DLD1 (cell line): ENCODE measurements around the gene USP2.

Experiments
- in situ Hi-C: cut with HindIII; loops from 2 replicates; pipeline ENCODE4 v1.10.0; 2017; ENCODE audit warnings: low sequenced_read_pairs

USP2 gene

DNA sequence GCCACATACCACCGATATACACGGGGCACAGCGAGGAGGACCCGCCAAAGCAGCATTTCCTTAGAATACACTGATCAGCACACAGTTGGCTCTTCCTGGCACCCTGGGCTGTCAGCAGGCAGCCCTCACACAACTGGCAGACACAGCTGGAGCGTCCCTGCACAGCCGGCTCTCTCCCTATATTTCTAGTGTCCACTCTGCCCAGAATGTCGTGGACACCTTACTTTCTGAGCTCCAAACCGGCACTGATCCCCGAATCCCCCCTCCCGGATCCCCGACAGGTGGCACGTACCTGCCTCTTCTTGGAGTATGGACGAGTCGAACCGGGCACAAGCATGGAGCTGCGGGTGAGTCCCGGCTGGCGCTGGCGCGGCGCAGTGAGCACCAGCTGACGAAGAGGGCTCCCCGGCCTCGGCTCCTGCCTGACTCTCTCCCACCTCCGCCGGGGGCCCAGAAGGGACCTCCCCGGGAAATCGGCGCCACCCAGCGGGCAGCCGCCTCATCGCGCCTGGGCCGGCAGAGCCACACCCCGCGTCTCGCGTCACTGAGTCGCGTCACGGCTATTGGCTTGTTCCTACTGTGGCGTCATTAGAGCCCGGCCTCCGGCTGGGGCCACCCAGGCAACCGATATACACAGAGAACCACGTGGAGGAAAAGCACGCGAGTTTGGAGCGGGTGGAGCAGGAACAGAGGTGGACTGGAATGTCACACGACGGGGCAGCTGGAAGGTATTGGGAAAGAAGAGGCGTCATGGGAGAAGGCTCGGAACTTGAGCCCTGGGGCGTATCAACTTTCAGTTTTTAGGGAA is at the start of gene USP2:
Gene USP2, minus strand, starts transcription at position 510 of the 808 bp plus-strand sequence. CDS start 8,210 bp downstream, outside the sequence.
- in situ Hi-C loops: no loop called here

DNA sequence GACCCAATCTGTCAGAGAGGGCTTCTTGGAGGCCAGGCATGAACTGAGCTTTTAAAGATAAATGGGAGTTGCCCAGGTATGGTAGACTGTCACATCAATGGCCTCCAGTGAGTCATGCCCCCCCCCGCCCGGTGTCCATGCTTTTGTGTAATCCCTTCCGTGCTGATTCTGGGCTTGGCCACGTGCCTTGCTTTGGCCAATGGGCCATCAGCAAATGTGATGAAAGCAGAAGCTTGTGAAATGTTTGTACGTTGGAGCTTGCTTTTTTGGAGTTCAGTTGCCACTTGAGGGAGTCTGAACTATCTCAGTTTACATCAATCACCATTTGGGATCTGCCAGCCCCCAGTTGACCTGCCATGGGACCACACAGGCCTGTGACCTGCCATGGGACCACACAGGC is 45.8 kb upstream of the USP2 start:
- in situ Hi-C loops: no loop called here

- in situ Hi-C loops: no loop called here
These were observed 44.7 kb upstream of the USP2 start for GRCh38 chr11:119426142-119426541.

DNA sequence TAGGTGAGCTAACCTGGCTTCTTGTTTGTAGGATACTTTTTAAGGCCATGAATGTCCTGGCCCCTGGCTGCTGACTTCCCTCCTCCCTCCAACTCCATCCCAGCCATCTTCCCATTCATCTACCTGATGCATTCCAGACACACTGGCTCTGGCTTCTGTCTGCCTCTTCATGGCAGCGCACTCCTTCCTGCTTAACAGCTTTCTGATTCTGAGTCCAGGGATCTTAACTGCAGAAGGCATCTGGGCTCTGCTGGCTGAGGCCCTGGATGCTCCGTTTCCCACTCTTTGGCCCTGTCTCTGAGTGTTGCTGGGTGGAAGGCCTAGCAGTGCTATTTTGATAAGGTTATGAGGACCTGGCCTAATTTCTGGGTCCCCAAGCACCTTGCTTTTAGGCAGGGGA is 43.3 kb upstream of the USP2 start:
- in situ Hi-C loops: no loop called here

GRCh38 chr11:119424276-119424675 is 42.8 kb upstream of the USP2 start:
- in situ Hi-C loops: no loop called here

- in situ Hi-C loops: no loop called here
These were observed 42.2 kb upstream of the USP2 start for GRCh38 chr11:119423509-119424254.

- in situ Hi-C loops: no loop called here
These were observed 41.5 kb upstream of the USP2 start, which contains the start of gene THY1 for GRCh38 chr11:119422809-119423508. Gene THY1 (minus strand): TSS chr11:119423172. CDS start chr11:119420905, 2,267 bp downstream.

DNA sequence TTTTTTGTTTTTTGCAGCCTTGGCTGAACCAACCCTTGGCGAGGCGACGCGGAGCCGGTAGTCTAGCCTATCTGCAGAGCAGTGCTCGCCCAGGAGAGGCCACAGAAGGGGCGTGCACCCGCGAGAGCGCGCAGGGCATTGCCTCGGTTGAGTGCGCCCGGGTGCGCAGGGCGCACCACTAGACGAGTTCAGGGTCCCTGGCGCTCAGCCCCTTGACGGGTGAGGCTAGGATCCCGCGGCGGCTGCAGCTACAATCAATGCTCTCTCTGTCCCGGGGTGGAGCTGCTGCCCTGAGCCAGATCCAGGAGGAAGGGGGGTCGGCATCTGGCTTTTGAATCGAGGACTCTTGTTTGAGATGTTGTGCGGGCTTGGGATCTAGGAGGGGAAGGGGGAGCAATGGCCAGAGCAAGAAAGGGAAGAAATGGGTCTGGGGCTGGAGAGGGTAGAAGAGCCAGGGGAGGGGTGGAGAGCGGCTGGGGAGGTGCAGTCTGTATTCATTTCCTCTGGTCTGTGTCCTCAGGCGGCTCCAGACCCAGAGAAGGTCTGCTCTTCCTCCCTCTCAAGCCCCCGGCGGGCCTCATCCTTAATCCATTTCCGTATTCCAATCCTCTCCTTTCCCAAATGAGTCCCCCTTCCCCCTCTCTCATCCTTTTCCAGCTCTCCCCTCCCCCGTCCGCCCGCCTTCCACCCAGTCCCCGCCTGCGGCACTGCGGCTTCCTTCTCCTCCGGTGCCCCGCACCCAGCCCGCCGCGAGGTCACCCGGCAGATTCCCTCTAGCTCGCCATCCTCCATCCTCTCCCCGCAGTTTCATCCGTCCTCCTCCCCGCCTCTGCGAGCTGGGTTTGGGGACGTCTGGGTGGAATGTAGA is 40.7 kb upstream of the USP2 start:
- in situ Hi-C loops: no loop called here

DNA sequence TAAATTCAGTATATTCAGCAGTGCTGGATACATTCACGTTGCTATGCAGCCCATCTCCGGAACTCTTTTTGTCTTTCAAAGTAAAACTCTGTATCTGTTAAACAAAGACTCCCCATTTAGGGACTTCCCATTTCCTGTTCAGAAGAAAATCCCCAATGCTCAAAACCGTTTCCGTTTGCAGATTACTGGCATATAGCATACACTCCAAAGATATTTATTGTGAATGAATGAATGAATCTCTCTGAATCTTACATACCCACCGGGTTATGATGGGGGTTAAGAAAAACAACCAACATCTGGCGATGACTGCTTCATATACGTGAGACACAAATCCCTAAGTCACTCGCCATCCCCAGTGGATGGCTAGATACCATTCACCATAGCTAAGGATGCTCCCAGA is 39.9 kb upstream of the USP2 start:
- in situ Hi-C loops: no loop called here

GRCh38 chr11:119420631-119421030 is 39.1 kb upstream of the USP2 start:
- in situ Hi-C loops: no loop called here

DNA sequence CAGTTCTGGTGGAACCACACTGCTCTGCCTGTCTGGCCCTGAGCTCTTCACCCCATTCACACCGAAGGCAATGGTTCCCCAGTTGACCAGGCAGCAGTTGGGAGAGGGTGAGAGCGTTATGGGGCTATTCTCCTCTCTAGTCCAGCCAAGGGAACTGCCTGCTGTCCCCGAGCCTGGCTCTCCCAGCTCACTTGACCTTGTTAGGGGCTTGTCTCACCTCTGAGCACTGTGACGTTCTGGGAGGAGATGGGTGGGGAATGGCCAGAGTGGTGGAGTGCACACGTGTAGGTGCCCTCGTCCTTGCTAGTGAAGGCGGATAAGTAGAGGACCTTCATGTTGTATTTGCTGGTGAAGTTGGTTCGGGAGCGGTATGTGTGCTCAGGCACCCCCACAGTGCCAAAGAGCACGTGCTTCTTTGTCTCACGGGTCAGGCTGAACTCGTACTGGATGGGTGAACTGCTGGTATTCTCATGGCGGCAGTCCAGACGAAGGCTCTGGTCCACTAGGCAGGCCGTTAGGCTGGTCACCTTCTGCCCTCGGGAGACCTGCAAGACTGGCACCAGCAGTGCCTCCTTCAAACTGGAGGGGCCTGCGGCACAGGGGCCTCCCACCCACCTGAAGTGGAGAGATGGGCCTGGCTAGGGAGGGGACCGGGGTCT is 38.5 kb upstream of the USP2 start:
- in situ Hi-C loops: no loop called here

GRCh38 chr11:119419246-119419645 is 37.8 kb upstream of the USP2 start:
- in situ Hi-C loops: no loop called here

GRCh38 chr11:119418759-119419158 is 37.3 kb upstream of the USP2 start:
- in situ Hi-C loops: no loop called here

DNA sequence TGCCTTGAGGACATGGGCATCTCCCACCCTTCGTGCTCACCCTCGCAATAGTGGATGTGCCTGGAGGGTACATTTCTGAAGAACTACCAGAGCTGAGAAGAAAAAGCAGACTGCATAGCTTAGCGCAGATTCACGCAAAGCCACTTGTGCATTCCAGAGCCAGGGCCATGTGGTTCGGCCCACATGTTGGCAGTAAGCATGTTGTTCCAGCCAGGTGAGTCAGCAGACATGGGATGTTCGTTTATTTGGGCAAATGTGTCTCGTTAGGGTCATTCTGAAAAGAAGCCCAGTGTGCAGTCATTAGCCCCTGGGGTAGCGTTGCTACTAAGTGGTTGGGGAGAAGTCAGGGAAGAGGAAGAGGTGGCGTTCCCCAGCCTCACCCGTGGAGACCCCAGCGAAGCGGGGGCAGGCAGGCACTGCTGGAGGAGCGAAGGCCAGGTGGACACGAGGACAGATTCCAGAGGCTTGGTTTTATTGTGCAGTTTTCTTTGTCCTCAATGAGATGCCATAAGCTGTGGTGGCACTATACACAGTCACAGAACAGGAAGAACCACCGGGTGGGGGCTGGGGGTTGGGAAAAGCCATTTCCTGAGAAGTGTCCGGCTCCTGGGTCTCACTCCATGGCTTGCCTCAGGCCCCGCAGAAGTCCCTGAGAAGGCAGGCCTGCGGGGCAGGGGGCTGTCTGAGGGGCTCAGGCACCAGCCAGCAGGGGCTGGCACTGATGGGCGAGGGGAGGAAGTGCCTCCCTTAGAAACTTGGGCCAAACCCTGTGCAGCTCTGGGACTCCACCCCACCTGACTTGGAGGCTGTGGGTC is 36.4 kb upstream of the USP2 start:
- in situ Hi-C loops: no loop called here

DNA sequence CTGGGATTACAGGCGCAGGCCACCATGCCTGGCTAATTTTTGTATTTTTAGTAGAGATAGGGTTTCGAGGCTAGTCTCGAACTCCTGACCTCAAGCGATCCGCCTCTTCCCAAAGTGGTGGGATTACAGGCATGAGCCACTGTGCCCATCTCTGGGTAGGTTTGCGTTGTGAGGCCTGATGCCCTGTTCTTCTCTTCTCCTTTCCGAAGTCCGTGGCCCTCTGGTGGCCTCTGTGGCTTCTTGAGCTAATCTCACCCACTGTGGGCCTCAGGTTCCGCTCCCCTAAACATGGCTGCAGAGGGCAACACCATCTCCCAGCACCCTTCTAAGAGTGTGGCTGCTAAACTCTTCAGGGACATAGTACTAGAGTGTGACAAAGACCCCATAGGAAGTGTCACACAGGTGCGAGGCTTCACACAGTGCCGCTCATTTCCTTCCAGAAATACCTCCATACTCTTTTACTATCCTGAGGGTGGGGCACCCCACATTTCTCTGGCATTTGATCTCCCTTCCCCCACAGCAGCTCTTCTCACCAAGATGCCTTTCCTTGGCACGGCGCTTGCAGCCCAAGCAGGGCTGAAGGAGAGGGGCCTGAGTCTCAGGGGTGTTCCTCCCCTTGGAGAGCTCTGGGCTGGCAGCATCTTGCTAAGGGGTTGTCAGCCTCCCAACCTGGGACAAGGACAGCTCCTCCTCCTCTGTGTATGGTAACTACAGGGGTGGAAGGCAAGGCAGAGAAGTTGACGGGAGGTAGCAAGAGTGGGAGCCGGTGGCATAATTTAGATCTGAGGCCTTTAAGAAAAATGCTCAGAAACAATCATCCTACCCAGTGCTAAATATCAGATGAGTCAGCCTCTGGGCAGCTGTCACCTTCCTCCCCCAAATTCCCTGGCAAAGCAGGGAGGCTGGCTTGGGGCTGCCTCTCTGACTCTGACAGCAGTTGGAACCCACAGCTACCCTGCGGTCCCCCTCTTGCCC is 35.4 kb upstream of the USP2 start:
- in situ Hi-C loops: no loop called here

DNA sequence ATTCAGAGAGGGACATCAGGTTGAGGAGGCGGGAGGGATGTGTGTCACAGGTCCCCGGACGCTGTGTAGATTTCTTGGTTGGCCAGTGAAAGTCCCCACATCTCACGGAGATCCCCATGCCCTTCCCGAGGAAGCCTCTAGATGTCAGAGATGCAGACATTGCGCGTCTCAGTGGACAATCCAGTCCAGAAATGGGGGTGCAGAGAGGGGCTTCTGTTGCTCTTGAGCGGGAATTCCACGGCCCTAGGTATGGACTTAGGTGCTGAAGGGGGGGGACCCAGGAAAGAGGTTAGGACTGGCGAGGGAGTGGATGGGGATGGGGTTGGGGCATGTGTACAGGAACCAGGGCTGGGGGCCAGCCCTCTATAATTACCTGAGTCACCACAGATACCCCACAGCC is 34.5 kb upstream of the USP2 start:
- in situ Hi-C loops: no loop called here

DNA sequence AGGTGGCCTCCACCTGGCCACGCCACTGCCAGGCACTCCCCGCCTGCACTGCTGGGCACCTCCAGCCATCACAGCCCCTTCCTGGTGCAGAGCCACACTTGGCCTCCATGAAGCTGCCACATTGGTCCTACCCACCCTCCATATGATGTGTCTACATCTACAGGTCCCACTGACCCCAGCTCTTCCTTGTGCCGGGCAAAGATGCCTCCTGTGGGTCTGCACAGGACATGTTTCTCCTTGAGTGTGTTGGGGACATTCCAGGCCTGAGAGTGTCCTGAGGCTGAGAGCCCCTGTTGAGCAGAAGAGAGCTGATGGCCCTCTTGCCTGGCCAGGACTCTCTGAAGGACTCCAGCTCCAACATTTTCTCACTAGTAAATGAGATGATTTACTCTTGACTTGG is 34.0 kb upstream of the USP2 start:
- in situ Hi-C loops: no loop called here

GRCh38 chr11:119414734-119415133 is 33.2 kb upstream of the USP2 start:
- in situ Hi-C loops: no loop called here
